IPS-18a (cell line): Measurements from ENCODE around the gene MAP4K3.

Source experiments
- H3K27ac ChIP-seq: one replicate; pipeline ENCODE4 v1.5.1; 2013; ENCODE audit warnings: low read length
- H3K27me3 ChIP-seq: one replicate; pipeline ENCODE4 v1.6.1; 2013; ENCODE audit warnings: mild to moderate bottlenecking, low read length; ENCODE audit not compliant: control insufficient read depth, insufficient read depth
- H3K36me3 ChIP-seq: one replicate; pipeline ENCODE4 v1.6.1; 2013; ENCODE audit warnings: low read depth, low read length; ENCODE audit not compliant: control insufficient read depth
- H3K4me1 ChIP-seq: one replicate; pipeline ENCODE4 v1.6.1; 2013; ENCODE audit warnings: low read depth, low read length; ENCODE audit not compliant: control insufficient read depth
- H3K4me3 ChIP-seq: one replicate; pipeline ENCODE4 v1.5.1; 2013; ENCODE audit warnings: low read length
- H3K9ac ChIP-seq: one replicate; pipeline ENCODE4 v1.6.1; 2013; ENCODE audit warnings: mild to moderate bottlenecking, low read length, moderate library complexity
- H3K9me3 ChIP-seq: one replicate; pipeline ENCODE4 v1.6.1; 2013; ENCODE audit warnings: low read depth, low read length; ENCODE audit not compliant: control insufficient read depth

Gene MAP4K3

GRCh38 chr2:39313575-39313974, 123.5 kb downstream of the MAP4K3 start:
- Histone ChIP-seq H3K4me3 (no peak overlapping the region), H3K27me3 (no peaks in the 10 kb centered on the region), H3K9ac (no peak overlapping the region), H3K36me3 (peaks cover 17% of the 10 kb centered on the region), H3K9me3 (no peaks in the 10 kb centered on the region), H3K4me1 (no peaks in the 10 kb centered on the region), H3K27ac (no peak overlapping the region)

DNA sequence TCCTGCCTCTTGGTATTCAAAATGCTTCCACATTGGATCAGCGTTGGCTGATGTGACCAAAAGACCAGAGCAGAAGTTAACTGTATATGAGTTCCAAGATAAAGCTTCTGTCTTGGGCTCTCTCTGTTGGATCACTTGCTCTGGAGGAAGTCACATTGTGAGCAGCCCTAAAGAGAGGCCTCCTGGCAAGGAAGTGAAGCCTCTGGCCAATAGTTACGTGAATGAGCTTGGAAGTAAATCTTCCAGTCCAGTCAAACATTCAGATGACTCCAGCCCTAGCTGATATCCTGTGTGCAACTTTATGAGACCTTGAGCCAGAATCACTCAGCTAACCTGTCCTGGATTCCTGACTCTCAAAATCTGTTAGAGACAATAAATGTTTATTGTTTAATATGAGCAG, 125.6 kb downstream of the MAP4K3 start:
- Histone ChIP-seq H3K27me3 (no peaks in the 10 kb centered on the region), H3K4me1 (no peaks in the 10 kb centered on the region), H3K27ac (no peak overlapping the region), H3K36me3 (peaks cover 22% of the 10 kb centered on the region), H3K9ac (no peak overlapping the region), H3K4me3 (no peak overlapping the region), H3K9me3 (no peaks in the 10 kb centered on the region)

- Histone ChIP-seq H3K9ac (no peak overlapping the region), H3K27me3 (no peaks in the 10 kb centered on the region), H3K36me3 (peaks cover 16% of the 10 kb centered on the region), H3K9me3 (no peaks in the 10 kb centered on the region), H3K27ac (no peak overlapping the region), H3K4me3 (no peak overlapping the region), H3K4me1 (no peaks in the 10 kb centered on the region)
These were observed 128.3 kb downstream of the MAP4K3 start for GRCh38 chr2:39308778-39309177.

DNA sequence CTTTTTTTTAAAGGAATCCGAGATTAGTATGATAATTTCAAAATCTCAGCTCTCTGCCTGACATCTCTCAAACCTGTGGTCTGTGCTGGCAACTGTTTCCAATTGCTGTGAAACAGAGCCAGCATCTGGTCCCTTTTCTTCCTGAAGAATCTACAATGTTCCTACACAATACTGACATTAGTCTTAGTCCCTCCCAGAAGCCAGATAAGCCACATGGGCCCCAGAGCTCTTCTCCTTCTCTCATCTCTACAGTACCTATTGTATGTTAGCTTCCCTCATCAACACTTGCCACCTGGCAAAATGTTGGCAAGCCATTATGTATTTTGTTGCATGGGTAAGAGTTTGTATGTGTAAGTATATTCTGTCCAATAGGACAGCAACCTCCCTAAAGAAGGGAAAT, 130.5 kb downstream of the MAP4K3 start:
- peaks cover 5% of the 10 kb centered on the region for H3K36me3 ChIP-seq
- H3K27me3 ChIP-seq, result no peaks in the 10 kb centered on the region
- no peak overlapping the region for H3K27ac ChIP-seq
- no peaks in the 10 kb centered on the region for H3K4me1 ChIP-seq
- no peaks in the 10 kb centered on the region for H3K9me3 ChIP-seq
- no peak overlapping the region for H3K4me3 ChIP-seq
- no peak overlapping the region for H3K9ac ChIP-seq

DNA sequence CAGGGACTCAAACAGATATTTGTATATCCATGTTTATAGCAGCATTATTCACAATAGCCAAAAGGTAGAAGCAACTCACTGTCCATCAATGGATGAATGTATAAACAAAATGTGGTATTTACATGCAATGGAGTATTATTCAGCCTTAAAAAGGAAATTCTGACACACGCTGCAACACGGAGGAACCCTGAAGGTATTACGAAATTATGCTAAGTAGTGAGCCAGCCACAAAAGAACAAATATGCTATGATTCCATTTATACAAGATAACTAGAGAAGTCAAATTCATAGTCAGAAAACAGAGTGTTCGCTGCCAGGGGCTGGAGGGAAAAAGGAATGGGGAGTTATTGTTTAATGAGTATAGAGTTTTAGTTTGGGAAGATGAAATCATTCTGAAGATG, 132.4 kb downstream of the MAP4K3 start:
- H3K4me3 ChIP-seq, result no peak overlapping the region
- no peaks in the 10 kb centered on the region for H3K9me3 ChIP-seq
- peaks cover 9% of the 10 kb centered on the region for H3K4me1 ChIP-seq
- H3K9ac ChIP-seq, result no peak overlapping the region
- H3K27ac ChIP-seq, result no peak overlapping the region
- H3K36me3 ChIP-seq, result peaks cover 5% of the 10 kb centered on the region
- no peaks in the 10 kb centered on the region for H3K27me3 ChIP-seq

DNA sequence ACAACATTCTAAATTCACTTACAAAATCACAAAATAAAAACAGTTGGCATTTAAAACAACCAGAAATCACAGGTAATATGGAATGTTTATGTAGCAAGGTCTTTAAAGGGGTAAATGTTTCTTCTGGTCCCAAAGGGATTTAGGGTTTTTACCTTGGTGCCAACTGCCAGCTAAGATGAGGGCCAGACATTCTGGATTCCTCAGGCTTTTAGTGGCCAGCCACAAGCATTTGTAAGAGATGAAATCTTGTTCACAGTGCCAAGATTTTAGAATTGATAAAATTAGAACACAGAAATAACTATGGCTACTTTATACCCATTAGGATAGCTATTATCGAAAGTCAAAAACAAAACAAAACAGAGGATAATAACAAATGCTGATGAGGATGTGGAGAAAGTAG, 132.9 kb downstream of the MAP4K3 start:
- Histone ChIP-seq H3K9ac (no peak overlapping the region), H3K36me3 (peaks cover 5% of the 10 kb centered on the region), H3K9me3 (no peaks in the 10 kb centered on the region), H3K4me3 (no peak overlapping the region), H3K27me3 (no peaks in the 10 kb centered on the region), H3K4me1 (peaks cover 9% of the 10 kb centered on the region), H3K27ac (no peak overlapping the region)

- Histone ChIP-seq H3K27ac (no peak overlapping the region), H3K9me3 (no peaks in the 10 kb centered on the region), H3K9ac (no peak overlapping the region), H3K4me1 (peaks cover 9% of the 10 kb centered on the region), H3K4me3 (no peak overlapping the region), H3K36me3 (no peaks in the 10 kb centered on the region), H3K27me3 (no peaks in the 10 kb centered on the region)
These were observed 135.7 kb downstream of the MAP4K3 start for GRCh38 chr2:39301352-39301751.

DNA sequence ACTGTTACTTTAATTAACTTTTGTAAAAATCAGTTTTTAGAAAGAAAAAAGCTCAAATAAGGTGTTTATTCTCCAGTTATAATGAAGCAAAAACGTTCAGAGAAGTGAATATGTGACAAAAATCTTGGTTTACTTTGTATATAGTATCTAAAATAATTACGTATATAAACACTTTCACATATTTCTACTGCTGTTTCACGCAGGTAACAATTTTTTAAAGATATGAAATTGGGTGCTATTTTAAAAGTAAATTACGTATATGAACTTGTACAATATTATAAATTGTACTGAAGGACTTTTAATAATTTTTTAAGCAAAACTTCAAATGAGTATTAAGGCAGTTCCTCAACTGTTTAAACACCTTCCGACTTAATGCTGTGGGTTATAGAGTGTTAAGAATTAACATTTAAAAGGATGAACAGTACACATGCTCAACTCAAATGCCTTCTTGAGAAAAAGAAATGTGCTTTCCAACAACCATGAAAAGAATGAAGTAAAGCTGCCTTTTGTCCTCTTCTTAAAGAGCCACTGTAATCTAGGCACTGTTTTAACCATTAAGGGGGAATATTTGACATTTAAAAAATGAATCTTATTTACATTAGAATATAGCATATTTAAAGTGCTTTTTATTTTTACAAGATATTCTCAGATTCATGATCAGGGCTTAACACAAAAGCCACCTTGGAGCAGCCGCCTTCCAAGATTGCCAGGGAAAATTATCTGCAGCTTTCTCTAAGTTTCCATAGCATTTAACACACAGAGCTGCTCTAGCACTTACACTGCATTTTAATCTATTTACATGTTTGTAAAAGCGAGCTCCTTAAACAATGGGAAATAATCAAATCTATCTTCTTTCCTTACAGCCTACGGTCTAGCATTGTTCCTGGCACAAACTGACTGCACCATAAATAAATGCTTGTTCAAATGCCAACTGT, 136.8 kb downstream of the MAP4K3 start:
- Histone ChIP-seq H3K27ac (no peak overlapping the region), H3K4me1 (peaks cover 9% of the 10 kb centered on the region), H3K9me3 (no peaks in the 10 kb centered on the region), H3K9ac (peak overlapping the region; percentile 1), H3K4me3 (no peak overlapping the region), H3K27me3 (no peaks in the 10 kb centered on the region), H3K36me3 (no peaks in the 10 kb centered on the region)

DNA sequence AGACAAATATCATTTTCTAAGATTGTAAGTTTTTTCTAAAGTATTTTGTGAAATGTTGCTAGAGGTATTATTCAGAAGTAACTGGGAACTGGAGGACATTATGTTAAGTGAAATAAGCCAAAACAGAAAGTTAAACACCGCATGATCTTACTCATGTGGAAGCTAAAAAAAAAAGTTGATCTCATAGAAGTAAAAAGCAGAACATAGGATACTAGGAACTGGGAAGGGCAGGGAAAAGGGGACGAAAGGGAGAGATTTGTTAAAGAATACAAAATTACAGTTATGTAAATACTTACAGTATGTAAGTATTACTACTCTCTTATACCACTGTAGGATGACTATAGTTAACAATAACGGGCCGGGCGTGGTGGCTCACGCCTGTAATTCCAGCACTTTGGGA, 146.7 kb downstream of the MAP4K3 start:
- H3K27me3 ChIP-seq, result no peaks in the 10 kb centered on the region
- H3K9ac ChIP-seq, result no peak overlapping the region
- H3K27ac ChIP-seq, result no peak overlapping the region
- no peaks in the 10 kb centered on the region for H3K4me1 ChIP-seq
- H3K4me3 ChIP-seq, result no peak overlapping the region
- no peaks in the 10 kb centered on the region for H3K9me3 ChIP-seq
- H3K36me3 ChIP-seq, result peaks cover 33% of the 10 kb centered on the region

GRCh38 chr2:39289609-39290008, 147.5 kb downstream of the MAP4K3 start:
- Histone ChIP-seq H3K36me3 (peaks cover 33% of the 10 kb centered on the region), H3K9ac (no peak overlapping the region), H3K27ac (no peak overlapping the region), H3K4me3 (no peak overlapping the region), H3K4me1 (no peaks in the 10 kb centered on the region), H3K9me3 (no peaks in the 10 kb centered on the region), H3K27me3 (no peaks in the 10 kb centered on the region)

DNA sequence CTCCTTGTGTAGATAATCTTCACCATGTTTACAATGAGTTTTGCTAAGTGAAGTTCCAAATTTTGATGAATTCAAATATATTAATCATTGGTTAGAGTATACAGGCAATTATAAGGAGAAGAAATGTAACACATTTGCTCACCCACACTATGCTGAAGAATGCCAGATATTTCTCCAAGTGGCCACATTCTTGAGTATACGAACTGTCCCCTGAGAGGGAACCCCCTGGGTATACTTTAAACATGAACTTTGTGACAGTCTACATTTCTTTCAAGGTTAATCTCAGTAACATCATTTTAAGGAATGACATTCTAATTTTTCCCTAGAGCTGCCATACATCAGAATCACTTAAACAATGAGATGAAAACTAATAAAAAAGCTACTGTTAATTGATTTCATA, 153.5 kb downstream of the MAP4K3 start:
- no peak overlapping the region for H3K4me3 ChIP-seq
- H3K36me3 ChIP-seq, result peaks cover 19% of the 10 kb centered on the region
- H3K27ac ChIP-seq, result no peak overlapping the region
- no peak overlapping the region for H3K9ac ChIP-seq
- no peaks in the 10 kb centered on the region for H3K27me3 ChIP-seq
- no peaks in the 10 kb centered on the region for H3K9me3 ChIP-seq
- peaks cover 6% of the 10 kb centered on the region for H3K4me1 ChIP-seq

- Histone ChIP-seq H3K36me3 (peaks cover 23% of the 10 kb centered on the region), H3K4me1 (peaks cover 6% of the 10 kb centered on the region), H3K27me3 (no peaks in the 10 kb centered on the region), H3K4me3 (no peak overlapping the region), H3K27ac (no peak overlapping the region), H3K9me3 (no peaks in the 10 kb centered on the region), H3K9ac (no peak overlapping the region)
These were observed 155.7 kb downstream of the MAP4K3 start for GRCh38 chr2:39281391-39281790.
